Kidney epithelial cell (primary cell): ENCODE data around the gene ARSB. TPM values are rescaled to one million over a fixed set of nuclear protein-coding genes. Genes with fewer than 3 reads are reported as not detected.

Source experiments
- DNase-seq: peaks from one replicate; pipeline ENCODE4 v3.0.0-alpha.2; 2010; ENCODE audit warnings: low read depth
- H3K27me3 ChIP-seq: 2 replicates; pipeline ENCODE4 v1.6.0; 2011; ENCODE audit warnings: low read length; ENCODE audit not compliant: control insufficient read depth, insufficient read depth
- H3K36me3 ChIP-seq: 2 replicates; pipeline ENCODE4 v1.5.1; 2011; ENCODE audit warnings: low read length; ENCODE audit not compliant: control insufficient read depth, insufficient read depth
- H3K4me3 ChIP-seq: 2 replicates; pipeline ENCODE4 v1.5.1; 2011; ENCODE audit warnings: low read depth, mild to moderate bottlenecking, control low read depth, low read length
- total RNA-seq: library from RNA; depleted of rRNA; stranded (reverse); fragments of >200 nt; gene quantifications from 2 replicates; pipeline ENCODE4 v1.2.3, GENCODE V29; 2015
- TF ChIP-seq, protein P1 (sequence below): IDR thresholded peaks from 2 replicates; pipeline ENCODE4 v1.5.1; 2011; ENCODE audit warnings: mild to moderate bottlenecking, moderate library complexity, low read length, control low read depth, inconsistent platforms; ENCODE audit not compliant: insufficient read depth, poor library complexity, severe bottlenecking

ARSB gene
- total RNA-seq, 1 donor from 2014 or later, result 17.5 TPM

DNA sequence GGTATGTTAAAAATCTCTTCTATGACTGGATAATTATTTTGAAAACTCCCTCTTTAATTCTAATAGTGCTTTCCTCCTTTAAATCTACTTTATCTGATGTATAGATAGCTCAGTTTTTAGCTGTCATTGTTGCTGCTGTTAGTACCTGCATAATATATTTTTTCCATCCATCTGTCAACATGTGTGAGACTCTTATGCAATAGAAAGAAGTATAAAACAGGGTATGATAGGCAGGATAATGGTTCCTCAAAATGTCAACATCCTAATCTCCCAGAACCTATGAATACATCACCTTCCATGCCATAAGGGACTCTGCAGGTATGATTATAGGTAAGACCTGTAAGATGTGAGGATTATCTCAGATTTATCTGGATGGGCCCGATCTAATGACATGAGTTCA lies 199.7 kb downstream of the ARSB start:
- TF ChIP-seq, protein P1, sequence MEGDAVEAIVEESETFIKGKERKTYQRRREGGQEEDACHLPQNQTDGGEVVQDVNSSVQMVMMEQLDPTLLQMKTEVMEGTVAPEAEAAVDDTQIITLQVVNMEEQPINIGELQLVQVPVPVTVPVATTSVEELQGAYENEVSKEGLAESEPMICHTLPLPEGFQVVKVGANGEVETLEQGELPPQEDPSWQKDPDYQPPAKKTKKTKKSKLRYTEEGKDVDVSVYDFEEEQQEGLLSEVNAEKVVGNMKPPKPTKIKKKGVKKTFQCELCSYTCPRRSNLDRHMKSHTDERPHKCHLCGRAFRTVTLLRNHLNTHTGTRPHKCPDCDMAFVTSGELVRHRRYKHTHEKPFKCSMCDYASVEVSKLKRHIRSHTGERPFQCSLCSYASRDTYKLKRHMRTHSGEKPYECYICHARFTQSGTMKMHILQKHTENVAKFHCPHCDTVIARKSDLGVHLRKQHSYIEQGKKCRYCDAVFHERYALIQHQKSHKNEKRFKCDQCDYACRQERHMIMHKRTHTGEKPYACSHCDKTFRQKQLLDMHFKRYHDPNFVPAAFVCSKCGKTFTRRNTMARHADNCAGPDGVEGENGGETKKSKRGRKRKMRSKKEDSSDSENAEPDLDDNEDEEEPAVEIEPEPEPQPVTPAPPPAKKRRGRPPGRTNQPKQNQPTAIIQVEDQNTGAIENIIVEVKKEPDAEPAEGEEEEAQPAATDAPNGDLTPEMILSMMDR, result no peak
- no peaks in the 10 kb centered on the region for H3K27me3 ChIP-seq
- no peak for DNase-seq
- no peak overlapping the region for H3K4me3 ChIP-seq
- H3K36me3 ChIP-seq, result no peaks in the 10 kb centered on the region

DNA sequence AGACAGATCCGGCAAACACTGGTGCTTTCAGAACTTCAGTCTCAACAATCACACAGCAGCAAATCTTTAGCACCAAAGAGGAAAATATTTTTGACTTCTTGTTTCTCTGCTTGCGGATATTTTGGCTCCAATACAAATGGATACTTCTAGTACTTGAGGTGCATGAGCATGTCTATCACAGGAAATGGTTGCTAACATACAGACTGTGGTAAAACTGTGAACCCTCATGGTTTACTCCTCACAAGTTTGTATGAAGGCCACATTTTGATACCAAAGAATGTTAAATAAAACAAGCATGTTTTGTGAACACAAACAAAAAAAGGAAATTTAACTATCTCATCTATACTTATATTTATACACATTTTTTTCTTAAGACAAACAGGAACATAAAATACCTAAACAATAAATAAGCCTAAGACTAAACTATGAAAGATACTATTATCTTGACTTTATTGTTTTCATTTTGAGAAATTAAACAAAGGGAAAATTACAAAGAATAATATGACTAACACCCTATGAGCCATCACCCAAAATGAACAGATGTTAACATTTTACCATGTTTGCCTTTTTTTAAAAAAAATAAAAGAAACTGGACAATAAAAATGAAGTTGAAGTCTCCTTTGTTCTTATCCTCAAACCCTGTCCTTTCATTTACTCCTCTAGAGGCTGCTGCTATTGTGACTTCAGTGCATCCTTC lies 201.5 kb downstream of the ARSB start:
- no peak for DNase-seq
- H3K4me3 ChIP-seq, result no peak overlapping the region
- H3K27me3 ChIP-seq, result no peaks in the 10 kb centered on the region
- no peaks in the 10 kb centered on the region for H3K36me3 ChIP-seq
- TF ChIP-seq, protein P1, result no peak

DNA sequence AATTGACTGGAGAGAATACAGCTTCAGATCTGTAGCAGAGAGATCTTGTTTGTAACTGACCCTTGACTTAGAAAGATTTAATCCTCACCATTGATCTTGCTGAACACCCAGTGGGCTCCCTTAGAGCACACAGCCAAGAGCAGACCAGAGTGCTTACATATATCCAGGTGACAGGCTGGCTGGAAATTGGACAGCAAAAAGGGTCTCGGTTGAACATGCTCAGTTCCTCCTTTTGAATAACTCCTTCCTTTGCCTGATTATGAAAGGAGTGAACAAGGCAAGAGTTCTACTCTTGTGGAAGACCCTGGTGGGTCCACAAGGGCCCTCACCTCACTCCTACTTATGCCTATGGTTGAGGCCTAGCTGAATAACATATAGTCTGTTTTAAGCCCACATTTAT lies 202.4 kb downstream of the ARSB start:
- no peak for DNase-seq
- Histone ChIP-seq H3K36me3 (no peaks in the 10 kb centered on the region), H3K27me3 (no peaks in the 10 kb centered on the region), H3K4me3 (no peak overlapping the region)
- TF ChIP-seq, protein P1, result no peak

DNA sequence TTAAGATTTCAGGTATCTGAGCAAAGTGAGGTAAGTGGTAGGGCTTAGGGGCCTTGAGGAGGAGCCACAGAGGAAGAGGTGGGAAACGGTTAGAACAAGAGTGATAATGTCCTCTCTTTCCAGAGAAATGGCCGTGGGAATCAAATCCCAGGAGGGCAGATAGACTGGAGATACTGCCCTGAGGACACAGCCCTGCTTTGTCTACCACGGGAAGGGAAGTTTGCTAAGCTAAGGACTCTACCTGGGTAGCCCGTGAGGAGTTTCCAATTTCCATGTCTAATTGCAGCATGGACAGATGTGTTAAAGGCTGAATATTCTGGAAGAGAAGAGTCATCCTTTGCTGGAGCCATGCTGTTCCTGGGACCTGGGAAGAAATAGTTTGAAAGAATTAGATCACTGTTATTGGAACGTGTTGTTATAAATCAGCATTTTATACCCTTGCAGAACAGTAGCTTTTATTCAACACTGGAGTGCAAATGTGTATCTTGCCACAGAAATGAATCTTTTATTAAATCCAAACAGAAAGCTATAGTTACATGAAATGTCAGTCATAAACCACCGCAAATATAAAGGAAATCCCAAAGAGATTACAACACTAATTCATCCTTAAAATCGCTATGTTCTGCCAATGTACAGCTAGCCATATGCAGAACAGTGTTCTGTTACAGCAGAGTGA lies 203.4 kb downstream of the ARSB start:
- H3K4me3 ChIP-seq, result no peak overlapping the region
- no peaks in the 10 kb centered on the region for H3K27me3 ChIP-seq

DNA sequence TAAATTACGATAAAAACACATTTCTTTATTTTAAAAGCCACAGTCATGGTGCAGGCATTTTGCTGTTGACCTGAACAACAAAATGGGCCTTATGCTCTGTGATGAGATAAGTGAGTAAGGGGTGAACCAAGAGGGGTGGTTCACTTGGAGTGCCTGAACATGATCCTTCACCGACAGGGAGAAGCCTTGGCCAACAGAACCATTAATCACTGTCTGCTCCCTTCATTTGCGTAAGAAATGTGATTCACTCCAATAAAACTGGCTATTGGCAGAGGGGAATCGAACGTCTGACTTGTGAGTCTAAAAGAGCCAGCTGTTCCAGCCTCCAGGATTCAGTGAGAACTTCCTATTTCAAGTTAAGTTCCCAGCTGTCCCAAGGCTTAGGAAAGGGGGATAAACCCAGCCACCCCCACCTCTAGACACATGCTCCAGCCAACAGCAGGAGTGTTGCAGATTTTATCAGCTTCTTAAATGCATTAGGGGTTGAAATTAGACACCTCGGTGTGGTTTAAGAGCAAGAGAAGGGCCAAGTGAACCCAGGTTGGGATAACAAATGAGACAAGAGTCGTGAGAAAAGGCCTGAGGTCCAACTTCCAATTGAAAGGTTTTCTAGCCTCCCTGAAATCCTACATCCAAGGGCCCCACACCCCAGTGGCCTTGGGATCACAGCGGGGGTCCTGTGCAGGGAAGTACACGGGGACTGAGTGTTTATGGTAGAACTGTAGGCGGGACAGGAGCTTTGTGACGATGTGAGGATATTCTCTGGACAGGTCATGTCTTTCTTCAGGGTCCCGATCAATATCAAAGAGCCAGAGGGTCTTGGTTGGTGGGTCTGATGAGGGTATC lies 205.1 kb downstream of the ARSB start:
- no peak overlapping the region for H3K4me3 ChIP-seq
- no peak for DNase-seq
- H3K27me3 ChIP-seq, result no peaks in the 10 kb centered on the region
- H3K36me3 ChIP-seq, result no peaks in the 10 kb centered on the region
- TF ChIP-seq, protein P1, result no peak

More for the DNA sequence above, 203.4 kb downstream of the ARSB start:
- TF ChIP-seq, protein P1, result no peak
- no peak for DNase-seq
- no peaks in the 10 kb centered on the region for H3K36me3 ChIP-seq
